HEK293 (cell line): Measurements from ENCODE around the gene DDO.

Source experiments
- CTCF ChIA-PET: fragments of 350-600 bp; formaldehyde crosslinking; extraction: SDS; loops from one replicate; lab custom pipeline; 2021; ENCODE audit warnings: antibody characterized with exemption; lab: Yijun Ruan, JAX
- POLR2A ChIA-PET: fragments of 300-600 bp; formaldehyde crosslinking; extraction: SDS; loops from one replicate; lab custom pipeline; 2020; ENCODE audit warnings: antibody characterized with exemption, inconsistent platforms; lab: Yijun Ruan, JAX
- H3K27ac ChIP-seq: fragments of 200-500 bp; sonication (Bioruptor generic); 2 replicates; pipeline ENCODE4 v1.5.1; 2014; ENCODE audit warnings: low read depth, low read length, control low read depth, inconsistent platforms; ENCODE audit errors: extremely low read depth
- H3K36me3 ChIP-seq, 2 experiments: fragments of 200-500 bp in 1 of 2; sonication (Bioruptor generic) in 1 of 2; 1 replicate in 1 of 2; 2 replicates in 1 of 2; pipeline ENCODE4 v1.5.1; 2014 to 2017; ENCODE audit warnings: inconsistent platforms in 2 of 2, low read length in 2 of 2; ENCODE audit not compliant: control insufficient read depth in 2 of 2, insufficient read depth in 1 of 2
- H3K4me1 ChIP-seq: fragments of 200-500 bp; sonication (Bioruptor generic); 2 replicates; pipeline ENCODE4 v1.5.1; 2014; ENCODE audit warnings: mild to moderate bottlenecking, low read length, inconsistent platforms; ENCODE audit not compliant: control insufficient read depth, insufficient read depth
- H3K4me3 ChIP-seq: 2 replicates; pipeline ENCODE4 v1.5.1; 2011; ENCODE audit warnings: low read depth, mild to moderate bottlenecking, control low read depth, low read length, moderate library complexity
- H3K9me3 ChIP-seq: fragments of 200-500 bp; sonication (Bioruptor generic); 2 replicates; pipeline ENCODE4 v1.5.1; 2014; ENCODE audit warnings: low read depth, low read length, inconsistent platforms; ENCODE audit not compliant: control insufficient read depth, insufficient read depth
- BCL6B ChIP-seq: fragments of 450-650 bp; formaldehyde crosslinking; IDR thresholded peaks from 2 replicates; pipeline ENCODE4 v1.5.1; 2017; ENCODE audit warnings: missing biosample characterization, missing genetic modification characterization
- GLI2 ChIP-seq: fragments of 450-650 bp; formaldehyde crosslinking; IDR thresholded peaks from 2 replicates; pipeline ENCODE4; 2017; ENCODE audit warnings: missing biosample characterization, missing genetic modification characterization, low read depth, borderline replicate concordance
- KLF10 ChIP-seq: fragments of 450-650 bp; IDR thresholded peaks from 2 replicates; pipeline ENCODE4 v1.5.1; 2018; ENCODE audit warnings: missing biosample characterization, mild to moderate bottlenecking, missing genetic modification characterization
- KLF9 ChIP-seq: fragments of 450-650 bp; formaldehyde crosslinking; IDR thresholded peaks from 2 replicates; pipeline ENCODE4 v1.5.1; 2016; ENCODE audit warnings: missing biosample characterization, missing genetic modification characterization, low read depth
- MYNN ChIP-seq: fragments of 450-650 bp; formaldehyde crosslinking; IDR thresholded peaks from 2 replicates; pipeline ENCODE4 v1.5.1; 2016; ENCODE audit warnings: missing biosample characterization, missing genetic modification characterization, borderline replicate concordance
- MZF1 ChIP-seq: fragments of 450-650 bp; formaldehyde crosslinking; IDR thresholded peaks from 2 replicates; pipeline ENCODE4 v1.5.1; 2017; ENCODE audit warnings: missing biosample characterization, missing genetic modification characterization, borderline replicate concordance
- SETDB1 ChIP-seq: IDR thresholded peaks from one replicate; pipeline ENCODE4 v1.6.1; 2017; ENCODE audit warnings: mild to moderate bottlenecking, low read length, moderate library complexity, mixed read lengths; ENCODE audit not compliant: insufficient read length
- ZNF114 ChIP-seq: fragments of 450-650 bp; formaldehyde crosslinking; IDR thresholded peaks from 2 replicates; pipeline ENCODE4 v1.5.0; 2017; ENCODE audit warnings: missing biosample characterization, missing genetic modification characterization
- ZNF19 ChIP-seq: fragments of 450-650 bp; formaldehyde crosslinking; IDR thresholded peaks from 2 replicates; pipeline ENCODE4; 2016; ENCODE audit warnings: missing biosample characterization, missing genetic modification characterization, low read depth
- ZNF416 ChIP-seq: fragments of 450-650 bp; formaldehyde crosslinking; IDR thresholded peaks from 2 replicates; pipeline ENCODE4 v1.5.1; 2016; ENCODE audit warnings: missing biosample characterization, missing genetic modification characterization
- ZNF488 ChIP-seq: fragments of 450-650 bp; formaldehyde crosslinking; IDR thresholded peaks from 2 replicates; pipeline ENCODE4 v1.5.1; 2016; ENCODE audit warnings: missing biosample characterization, missing genetic modification characterization
- ZNF521 ChIP-seq: fragments of 450-650 bp; formaldehyde crosslinking; IDR thresholded peaks from 2 replicates; pipeline ENCODE4 v1.5.1; 2017; ENCODE audit warnings: missing biosample characterization, mild to moderate bottlenecking, missing genetic modification characterization
- ZNF629 ChIP-seq: fragments of 450-650 bp; formaldehyde crosslinking; IDR thresholded peaks from 2 replicates; pipeline ENCODE4 v1.5.1; 2017; ENCODE audit warnings: missing biosample characterization, missing genetic modification characterization
- ZNF692 ChIP-seq: fragments of 450-650 bp; formaldehyde crosslinking; IDR thresholded peaks from 2 replicates; pipeline ENCODE4 v1.5.1; 2016; ENCODE audit warnings: missing biosample characterization, missing genetic modification characterization
- ZNF785 ChIP-seq: fragments of 450-650 bp; formaldehyde crosslinking; IDR thresholded peaks from 2 replicates; pipeline ENCODE4 v1.5.1; 2016; ENCODE audit warnings: missing biosample characterization, missing genetic modification characterization
- TF ChIP-seq, protein P1 (sequence below): fragments of 450-650 bp; formaldehyde crosslinking; IDR thresholded peaks from 2 replicates; pipeline ENCODE4 v1.5.1; 2017; ENCODE audit warnings: missing biosample characterization, missing genetic modification characterization
- TF ChIP-seq, protein P2 (sequence below): fragments of 450-650 bp; formaldehyde crosslinking; IDR thresholded peaks from 2 replicates; pipeline ENCODE4 v1.5.1; 2017; ENCODE audit warnings: missing biosample characterization, missing genetic modification characterization
- TF ChIP-seq, protein P3 (sequence below): fragments of 450-650 bp; formaldehyde crosslinking; IDR thresholded peaks from 2 replicates; pipeline ENCODE4 v1.5.1; 2016; ENCODE audit warnings: missing biosample characterization, missing genetic modification characterization

Gene DDO

DNA sequence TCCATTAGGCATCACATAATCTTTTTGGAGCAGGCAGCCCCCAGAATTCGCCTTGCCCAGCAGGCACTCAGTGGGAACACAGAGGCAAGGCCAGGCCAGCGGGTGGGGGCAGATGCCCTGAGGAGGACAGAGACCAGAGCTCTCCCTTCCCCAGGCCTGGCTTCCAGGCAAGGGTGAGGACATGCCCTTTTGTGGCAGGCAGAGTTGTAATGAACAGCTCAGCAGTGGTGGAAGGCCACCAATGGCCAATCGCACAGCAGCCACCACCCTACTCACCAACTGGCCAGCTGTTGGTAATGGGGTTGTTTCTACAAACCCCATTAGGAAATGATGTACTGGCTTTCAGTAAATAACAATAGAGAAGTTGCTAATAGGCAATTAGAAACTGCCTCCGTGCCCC, 15.4 kb upstream of the DDO start:
- Histone ChIP-seq H3K4me1 (no peaks in the 10 kb centered on the region), H3K9me3 (no peaks in the 10 kb centered on the region), H3K27ac (no peak overlapping the region), H3K36me3 (no peaks in the 10 kb centered on the region), H3K4me3 (no peak overlapping the region)
- TF ChIP-seq, protein P1, sequence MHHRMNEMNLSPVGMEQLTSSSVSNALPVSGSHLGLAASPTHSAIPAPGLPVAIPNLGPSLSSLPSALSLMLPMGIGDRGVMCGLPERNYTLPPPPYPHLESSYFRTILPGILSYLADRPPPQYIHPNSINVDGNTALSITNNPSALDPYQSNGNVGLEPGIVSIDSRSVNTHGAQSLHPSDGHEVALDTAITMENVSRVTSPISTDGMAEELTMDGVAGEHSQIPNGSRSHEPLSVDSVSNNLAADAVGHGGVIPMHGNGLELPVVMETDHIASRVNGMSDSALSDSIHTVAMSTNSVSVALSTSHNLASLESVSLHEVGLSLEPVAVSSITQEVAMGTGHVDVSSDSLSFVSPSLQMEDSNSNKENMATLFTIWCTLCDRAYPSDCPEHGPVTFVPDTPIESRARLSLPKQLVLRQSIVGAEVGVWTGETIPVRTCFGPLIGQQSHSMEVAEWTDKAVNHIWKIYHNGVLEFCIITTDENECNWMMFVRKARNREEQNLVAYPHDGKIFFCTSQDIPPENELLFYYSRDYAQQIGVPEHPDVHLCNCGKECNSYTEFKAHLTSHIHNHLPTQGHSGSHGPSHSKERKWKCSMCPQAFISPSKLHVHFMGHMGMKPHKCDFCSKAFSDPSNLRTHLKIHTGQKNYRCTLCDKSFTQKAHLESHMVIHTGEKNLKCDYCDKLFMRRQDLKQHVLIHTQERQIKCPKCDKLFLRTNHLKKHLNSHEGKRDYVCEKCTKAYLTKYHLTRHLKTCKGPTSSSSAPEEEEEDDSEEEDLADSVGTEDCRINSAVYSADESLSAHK (tag by site-specific recombination) = no peak
- no peak for TF ChIP-seq ZNF488 (tag by site-specific recombination)
- no peak for TF ChIP-seq ZNF521
- TF ChIP-seq KLF10 (tag by site-specific recombination) = no peak
- no peak for TF ChIP-seq MYNN (tag by site-specific recombination)
- TF ChIP-seq SETDB1 = no peak
- TF ChIP-seq ZNF629 (tag by site-specific recombination) = no peak
- TF ChIP-seq ZNF692 (tag by site-specific recombination) = no peak
- no peak for TF ChIP-seq MZF1 (tag by site-specific recombination)
- TF ChIP-seq BCL6B (tag by site-specific recombination) = no peak
- no peak for TF ChIP-seq ZNF19 (tag by site-specific recombination)
- no peak for TF ChIP-seq KLF9
- TF ChIP-seq, protein P2, sequence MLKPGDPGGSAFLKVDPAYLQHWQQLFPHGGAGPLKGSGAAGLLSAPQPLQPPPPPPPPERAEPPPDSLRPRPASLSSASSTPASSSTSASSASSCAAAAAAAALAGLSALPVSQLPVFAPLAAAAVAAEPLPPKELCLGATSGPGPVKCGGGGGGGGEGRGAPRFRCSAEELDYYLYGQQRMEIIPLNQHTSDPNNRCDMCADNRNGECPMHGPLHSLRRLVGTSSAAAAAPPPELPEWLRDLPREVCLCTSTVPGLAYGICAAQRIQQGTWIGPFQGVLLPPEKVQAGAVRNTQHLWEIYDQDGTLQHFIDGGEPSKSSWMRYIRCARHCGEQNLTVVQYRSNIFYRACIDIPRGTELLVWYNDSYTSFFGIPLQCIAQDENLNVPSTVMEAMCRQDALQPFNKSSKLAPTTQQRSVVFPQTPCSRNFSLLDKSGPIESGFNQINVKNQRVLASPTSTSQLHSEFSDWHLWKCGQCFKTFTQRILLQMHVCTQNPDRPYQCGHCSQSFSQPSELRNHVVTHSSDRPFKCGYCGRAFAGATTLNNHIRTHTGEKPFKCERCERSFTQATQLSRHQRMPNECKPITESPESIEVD = no peak
- TF ChIP-seq ZNF785 (tag by site-specific recombination) = no peak
- TF ChIP-seq, protein P3, sequence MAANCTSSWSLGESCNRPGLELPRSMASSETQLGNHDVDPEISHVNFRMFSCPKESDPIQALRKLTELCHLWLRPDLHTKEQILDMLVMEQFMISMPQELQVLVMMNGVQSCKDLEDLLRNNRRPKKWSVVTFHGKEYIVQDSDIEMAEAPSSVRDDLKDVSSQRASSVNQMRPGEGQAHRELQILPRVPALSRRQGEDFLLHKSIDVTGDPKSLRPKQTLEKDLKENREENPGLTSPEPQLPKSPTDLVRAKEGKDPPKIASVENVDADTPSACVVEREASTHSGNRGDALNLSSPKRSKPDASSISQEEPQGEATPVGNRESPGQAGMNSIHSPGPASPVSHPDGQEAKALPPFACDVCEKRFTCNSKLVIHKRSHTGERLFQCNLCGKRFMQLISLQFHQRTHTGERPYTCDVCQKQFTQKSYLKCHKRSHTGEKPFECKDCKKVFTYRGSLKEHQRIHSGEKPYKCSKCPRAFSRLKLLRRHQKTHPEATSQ (tag by site-specific recombination) = no peak
- TF ChIP-seq GLI2 = no peak
- TF ChIP-seq ZNF114 = no peak
- no peak for TF ChIP-seq ZNF416 (tag by site-specific recombination)
- POLR2A ChIA-PET = no interaction called here
- CTCF ChIA-PET = no interaction called here
